ENCODE measurements around the gene NCKAP1.

DNA sequence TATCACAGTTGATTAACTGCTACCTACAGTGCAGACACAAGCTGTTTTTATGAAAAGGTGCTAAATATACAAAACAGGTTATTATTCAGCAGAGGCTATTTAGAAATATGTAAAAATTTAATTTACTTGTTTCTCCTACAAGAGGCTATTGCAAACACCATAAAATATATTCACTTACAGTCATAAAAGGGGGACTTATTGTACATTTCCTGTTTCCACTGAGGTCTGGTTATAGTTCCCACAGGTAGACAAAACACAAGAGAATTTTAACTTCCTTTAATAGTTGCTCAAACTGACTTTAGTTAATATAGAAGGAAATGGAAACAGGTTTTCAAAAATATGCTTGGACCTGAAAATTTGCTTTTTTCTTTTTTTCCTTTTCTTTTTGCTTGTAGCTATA, 131.8 kb downstream of the NCKAP1 start:
- TF ChIP-seq CTCF (IDR thresholded peaks at IDR 0.05): no peak
- no peak for TF ChIP-seq EP300 (IDR thresholded peaks at IDR 0.05; ENCODE audit: low read depth)
- TF ChIP-seq POLR2A (IDR thresholded peaks at IDR 0.05): no peak
- TF ChIP-seq POLR2AphosphoS5 (IDR thresholded peaks at IDR 0.05): no peak

Data from transverse colon (tissue), 4 donors.